ENCODE data around the gene MIER2.
"Not testable (repeated sequence)": the region's sequence is repeated elsewhere in the genome, so short reads cannot be mapped to it uniquely, and the experiment has no call there.

DNA sequence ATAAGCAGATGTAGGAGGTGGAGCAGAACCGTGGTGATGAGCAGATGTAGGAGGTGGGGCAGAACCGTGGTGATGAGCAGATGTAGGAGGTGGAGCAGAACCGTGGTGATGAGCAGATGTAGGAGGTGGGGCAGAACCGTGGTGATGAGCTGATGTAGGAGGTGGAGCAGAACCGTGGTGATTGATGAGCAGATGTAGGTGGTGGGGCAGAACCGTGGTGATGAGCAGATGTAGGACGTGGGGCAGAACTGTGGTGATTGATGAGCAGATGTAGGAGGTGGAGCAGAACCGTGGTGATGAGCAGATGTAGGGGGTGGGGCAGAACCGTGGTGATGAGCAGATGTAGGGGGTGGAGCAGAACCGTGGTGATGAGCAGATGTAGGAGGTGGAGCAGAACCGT lies 37.3 kb upstream of the MIER2 start:
- TF ChIP-seq, protein P1, sequence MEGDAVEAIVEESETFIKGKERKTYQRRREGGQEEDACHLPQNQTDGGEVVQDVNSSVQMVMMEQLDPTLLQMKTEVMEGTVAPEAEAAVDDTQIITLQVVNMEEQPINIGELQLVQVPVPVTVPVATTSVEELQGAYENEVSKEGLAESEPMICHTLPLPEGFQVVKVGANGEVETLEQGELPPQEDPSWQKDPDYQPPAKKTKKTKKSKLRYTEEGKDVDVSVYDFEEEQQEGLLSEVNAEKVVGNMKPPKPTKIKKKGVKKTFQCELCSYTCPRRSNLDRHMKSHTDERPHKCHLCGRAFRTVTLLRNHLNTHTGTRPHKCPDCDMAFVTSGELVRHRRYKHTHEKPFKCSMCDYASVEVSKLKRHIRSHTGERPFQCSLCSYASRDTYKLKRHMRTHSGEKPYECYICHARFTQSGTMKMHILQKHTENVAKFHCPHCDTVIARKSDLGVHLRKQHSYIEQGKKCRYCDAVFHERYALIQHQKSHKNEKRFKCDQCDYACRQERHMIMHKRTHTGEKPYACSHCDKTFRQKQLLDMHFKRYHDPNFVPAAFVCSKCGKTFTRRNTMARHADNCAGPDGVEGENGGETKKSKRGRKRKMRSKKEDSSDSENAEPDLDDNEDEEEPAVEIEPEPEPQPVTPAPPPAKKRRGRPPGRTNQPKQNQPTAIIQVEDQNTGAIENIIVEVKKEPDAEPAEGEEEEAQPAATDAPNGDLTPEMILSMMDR (IDR thresholded peaks at IDR 0.05; ENCODE audit: borderline replicate concordance, extremely low read depth, low read length, poor library complexity, severe bottlenecking): not testable (repeated sequence)
- not testable (repeated sequence) for TF ChIP-seq EZH2 (IDR thresholded peaks at IDR 0.05; ENCODE audit: borderline replicate concordance, low read depth, low read length, severe bottlenecking)
